ENCODE data around the gene THOC5. TPM values are rescaled to one million over a fixed set of nuclear protein-coding genes. Genes with fewer than 3 reads are reported as not detected.

Gene THOC5
- total RNA-seq, 1 donor from 2014 or later: 45.1 TPM

DNA sequence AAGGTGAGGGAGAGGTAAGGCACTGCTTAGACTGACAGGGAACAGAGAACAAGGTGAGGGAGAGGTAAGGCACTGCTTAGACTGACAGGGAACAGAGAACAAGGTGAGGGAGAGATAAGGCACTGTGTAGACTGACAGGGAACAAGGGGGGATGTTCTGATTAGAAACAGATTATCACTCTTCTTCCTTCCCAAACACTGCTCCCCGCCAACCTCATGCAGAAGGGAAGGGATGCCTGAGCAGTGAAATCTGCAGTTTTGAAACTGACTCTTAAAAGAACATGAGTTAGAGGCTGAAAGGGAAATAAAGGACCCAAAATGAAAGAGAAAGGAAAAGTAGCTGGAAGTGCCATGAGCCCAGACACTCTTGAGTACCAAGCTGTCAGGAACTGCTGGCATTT lies 43.7 kb downstream of the THOC5 start:
- peaks cover 23% of the 10 kb centered on the region for H3K36me3 Mint-ChIP-seq (ENCODE audit: low read depth)
- TF ChIP-seq, protein P1, sequence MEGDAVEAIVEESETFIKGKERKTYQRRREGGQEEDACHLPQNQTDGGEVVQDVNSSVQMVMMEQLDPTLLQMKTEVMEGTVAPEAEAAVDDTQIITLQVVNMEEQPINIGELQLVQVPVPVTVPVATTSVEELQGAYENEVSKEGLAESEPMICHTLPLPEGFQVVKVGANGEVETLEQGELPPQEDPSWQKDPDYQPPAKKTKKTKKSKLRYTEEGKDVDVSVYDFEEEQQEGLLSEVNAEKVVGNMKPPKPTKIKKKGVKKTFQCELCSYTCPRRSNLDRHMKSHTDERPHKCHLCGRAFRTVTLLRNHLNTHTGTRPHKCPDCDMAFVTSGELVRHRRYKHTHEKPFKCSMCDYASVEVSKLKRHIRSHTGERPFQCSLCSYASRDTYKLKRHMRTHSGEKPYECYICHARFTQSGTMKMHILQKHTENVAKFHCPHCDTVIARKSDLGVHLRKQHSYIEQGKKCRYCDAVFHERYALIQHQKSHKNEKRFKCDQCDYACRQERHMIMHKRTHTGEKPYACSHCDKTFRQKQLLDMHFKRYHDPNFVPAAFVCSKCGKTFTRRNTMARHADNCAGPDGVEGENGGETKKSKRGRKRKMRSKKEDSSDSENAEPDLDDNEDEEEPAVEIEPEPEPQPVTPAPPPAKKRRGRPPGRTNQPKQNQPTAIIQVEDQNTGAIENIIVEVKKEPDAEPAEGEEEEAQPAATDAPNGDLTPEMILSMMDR (IDR thresholded peaks at IDR 0.05): no peak
- no peaks in the 10 kb centered on the region for H3K27me3 Mint-ChIP-seq (ENCODE audit: low read depth)
- no peak overlapping the region for H3K4me3 Mint-ChIP-seq (ENCODE audit: unreplicated experiment)
- no peak overlapping the region for H3K27ac Mint-ChIP-seq (ENCODE audit: unreplicated experiment)
- no peaks in the 10 kb centered on the region for H3K9me3 Mint-ChIP-seq (ENCODE audit: low read depth)
- no peak for DNase-seq (ENCODE audit: low spot score)
- H3K4me1 Mint-ChIP-seq (ENCODE audit: low read depth): peaks cover 3% of the 10 kb centered on the region

DNA sequence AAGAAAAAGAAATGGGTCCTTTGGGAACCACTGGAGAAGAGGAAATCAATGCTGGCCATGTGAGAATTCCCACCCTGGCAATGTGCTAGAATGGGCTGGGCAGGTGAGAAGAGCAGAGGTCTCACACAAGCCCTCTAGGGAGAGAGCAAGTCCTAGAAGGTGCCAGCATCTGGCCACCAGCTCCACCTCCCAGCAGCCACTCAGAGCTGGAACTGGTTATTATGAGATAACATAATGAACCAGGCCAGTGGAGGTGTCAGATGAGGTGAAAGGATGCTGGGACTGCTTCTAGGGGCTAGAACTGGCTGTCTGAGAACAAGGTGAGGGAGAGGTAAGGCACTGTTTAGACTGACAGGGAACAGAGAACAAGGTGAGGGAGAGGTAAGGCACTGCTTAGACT lies 44.3 kb downstream of the THOC5 start:
- DNase-seq (ENCODE audit: low spot score): no peak
- Mint-ChIP-seq H3K4me1 (ENCODE audit: low read depth) (peaks cover 7% of the 10 kb centered on the region), H3K36me3 (ENCODE audit: low read depth) (peaks cover 21% of the 10 kb centered on the region), H3K27me3 (ENCODE audit: low read depth) (no peaks in the 10 kb centered on the region), H3K9me3 (ENCODE audit: low read depth) (no peaks in the 10 kb centered on the region), H3K27ac (ENCODE audit: unreplicated experiment) (no peak overlapping the region), H3K4me3 (ENCODE audit: unreplicated experiment) (no peak overlapping the region)
- TF ChIP-seq, protein P1 (IDR thresholded peaks at IDR 0.05): no peak

DNA sequence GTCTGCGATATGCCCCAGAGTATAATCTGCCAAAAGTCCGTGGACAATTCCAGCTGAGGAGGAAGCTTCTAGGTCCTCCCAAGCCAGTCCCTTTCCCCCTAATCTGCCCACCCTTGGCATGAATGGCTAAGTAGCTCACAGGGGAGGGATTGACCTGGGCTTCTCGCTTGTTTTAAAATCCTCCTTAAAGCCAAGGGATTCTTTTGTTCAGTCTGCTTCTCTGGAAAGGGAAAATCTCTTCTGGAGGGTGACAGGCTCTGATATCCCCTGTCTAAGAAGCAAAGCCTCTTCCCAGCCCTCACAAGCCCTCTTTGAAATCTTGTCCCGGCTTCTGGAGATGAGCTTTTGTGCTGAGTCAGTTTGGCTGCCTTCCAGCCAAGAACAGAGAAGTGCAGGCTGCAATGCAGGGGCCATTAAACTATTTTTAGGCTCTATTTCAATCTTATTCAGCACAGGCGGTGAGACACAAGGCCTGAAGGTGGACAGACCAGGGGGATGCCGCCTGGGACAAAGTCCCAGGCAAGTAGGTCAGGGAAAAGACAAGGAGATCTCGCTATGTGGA lies 49.7 kb downstream of the THOC5 start:
- H3K27me3 Mint-ChIP-seq (ENCODE audit: low read depth): no peaks in the 10 kb centered on the region
- H3K36me3 Mint-ChIP-seq (ENCODE audit: low read depth): peaks cover 24% of the 10 kb centered on the region
- H3K9me3 Mint-ChIP-seq (ENCODE audit: low read depth): no peaks in the 10 kb centered on the region

DNA sequence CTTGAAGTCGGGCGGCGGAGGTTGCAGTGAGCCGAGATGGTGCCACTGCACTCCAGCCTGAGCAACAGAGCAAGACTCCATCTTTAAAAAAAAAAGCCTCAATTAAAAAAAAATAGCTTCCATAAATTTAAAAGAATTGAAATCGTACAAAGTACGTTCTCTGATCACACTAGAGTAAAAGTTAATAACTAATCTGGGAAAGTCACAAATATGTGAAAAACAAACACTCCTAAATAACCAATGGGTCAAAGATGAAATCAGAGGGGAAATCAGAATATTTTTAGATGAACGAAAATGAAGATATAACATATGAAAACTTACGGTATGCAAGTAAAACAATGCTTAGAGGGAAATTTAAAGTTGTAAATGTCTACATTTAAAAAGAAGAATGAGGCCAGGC lies 53.7 kb downstream of the THOC5 start:
- Mint-ChIP-seq H3K4me3 (ENCODE audit: unreplicated experiment) (no peak overlapping the region), H3K9me3 (ENCODE audit: low read depth) (peaks cover 3% of the 10 kb centered on the region), H3K27me3 (ENCODE audit: low read depth) (no peaks in the 10 kb centered on the region), H3K4me1 (ENCODE audit: low read depth) (peaks cover 14% of the 10 kb centered on the region), H3K36me3 (ENCODE audit: low read depth) (peaks cover 17% of the 10 kb centered on the region), H3K27ac (ENCODE audit: unreplicated experiment) (no peak overlapping the region)
- no peak for DNase-seq (ENCODE audit: low spot score)
- TF ChIP-seq, protein P1 (IDR thresholded peaks at IDR 0.05): no peak

More for the DNA sequence above, 49.7 kb downstream of the THOC5 start:
- H3K4me1 Mint-ChIP-seq (ENCODE audit: low read depth): peaks cover 16% of the 10 kb centered on the region
- H3K4me3 Mint-ChIP-seq (ENCODE audit: unreplicated experiment): no peak overlapping the region
- peak overlapping the region; percentile 90 for H3K27ac Mint-ChIP-seq (ENCODE audit: unreplicated experiment)
- DNase-seq (ENCODE audit: low spot score): no peak
- TF ChIP-seq, protein P1 (IDR thresholded peaks at IDR 0.05): no peak

DNA sequence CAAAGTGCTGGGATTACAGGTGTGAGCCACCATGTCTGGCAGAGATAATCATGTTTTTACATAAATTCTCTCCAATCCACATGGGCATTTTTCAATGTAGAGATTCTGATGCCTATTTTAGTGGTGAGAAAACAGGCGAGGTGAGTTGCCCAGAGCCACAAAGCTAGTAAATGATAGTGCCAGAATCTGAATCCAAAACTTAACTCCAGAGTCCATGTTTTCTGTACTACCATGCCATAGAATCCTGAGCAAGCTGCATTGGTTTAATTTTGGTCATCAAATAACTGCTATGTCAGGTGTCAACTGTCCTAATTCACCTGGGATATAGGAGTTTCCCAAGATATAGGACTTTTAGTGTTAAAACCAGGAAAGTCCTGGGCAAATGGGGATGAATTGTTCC lies 59.9 kb downstream of the THOC5 start:
- H3K36me3 Mint-ChIP-seq (ENCODE audit: low read depth): peaks cover 19% of the 10 kb centered on the region
- no peak overlapping the region for H3K27ac Mint-ChIP-seq (ENCODE audit: unreplicated experiment)
- TF ChIP-seq, protein P1 (IDR thresholded peaks at IDR 0.05): no peak
- H3K27me3 Mint-ChIP-seq (ENCODE audit: low read depth): no peaks in the 10 kb centered on the region
- no peaks in the 10 kb centered on the region for H3K4me1 Mint-ChIP-seq (ENCODE audit: low read depth)
- no peak overlapping the region for H3K4me3 Mint-ChIP-seq (ENCODE audit: unreplicated experiment)
- DNase-seq (ENCODE audit: low spot score): no peak
- peaks cover 8% of the 10 kb centered on the region for H3K9me3 Mint-ChIP-seq (ENCODE audit: low read depth)

Data from chondrocyte (in vitro differentiated cells).